ENCODE results near the gene PGPEP1.

The PGPEP1 gene, protein sequence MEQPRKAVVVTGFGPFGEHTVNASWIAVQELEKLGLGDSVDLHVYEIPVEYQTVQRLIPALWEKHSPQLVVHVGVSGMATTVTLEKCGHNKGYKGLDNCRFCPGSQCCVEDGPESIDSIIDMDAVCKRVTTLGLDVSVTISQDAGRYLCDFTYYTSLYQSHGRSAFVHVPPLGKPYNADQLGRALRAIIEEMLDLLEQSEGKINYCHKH

DNA sequence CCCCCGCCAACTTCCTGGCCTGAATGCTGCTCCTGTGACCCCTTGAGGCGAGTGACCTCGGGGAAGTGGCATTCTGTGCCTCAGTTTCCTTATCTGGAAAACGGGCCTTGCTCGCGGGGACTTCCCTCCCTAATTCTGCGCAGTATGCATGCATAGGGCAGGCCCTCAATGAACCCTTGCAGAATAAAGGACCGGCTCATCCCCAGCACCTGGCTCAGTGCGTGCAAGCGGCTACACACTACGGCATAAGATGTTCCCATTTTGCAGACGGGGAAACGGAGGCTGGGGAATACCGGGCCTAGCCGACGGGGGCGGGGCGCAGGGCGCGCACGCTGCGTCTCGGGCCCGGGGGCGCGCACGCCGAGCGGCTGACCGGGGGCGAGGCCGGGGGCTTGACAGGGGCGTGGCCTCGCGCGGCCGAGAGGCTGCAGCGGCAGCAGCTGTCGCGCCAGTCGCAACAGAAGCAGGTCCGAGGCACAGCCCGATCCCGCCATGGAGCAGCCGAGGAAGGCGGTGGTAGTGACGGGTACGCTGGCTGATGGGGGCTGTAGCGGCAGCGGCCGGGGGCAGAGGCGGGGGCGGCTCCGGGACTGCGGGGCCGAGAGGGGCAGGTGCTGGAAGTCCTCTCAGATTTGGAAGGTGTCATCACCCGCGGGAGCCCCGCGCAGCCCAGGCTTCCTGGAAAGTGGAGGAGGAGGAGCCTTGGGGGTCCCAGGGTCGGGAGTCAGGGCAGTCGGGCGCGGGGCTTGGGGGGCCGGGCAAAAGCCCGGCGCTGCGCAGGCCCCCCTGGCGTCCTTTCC, at the start of gene PGPEP1:
PGPEP1 (plus strand) TSS at position 409 of the 800 bp plus-strand sequence; CDS start at position 493, 84 bp downstream.
- peak; percentile 35 to 83 for DNase-seq
- intact Hi-C loops (cut with DNase I; ENCODE audit: low total_unique reads) = no loop called here
- Histone ChIP-seq H3K27me3 (peaks cover 0 to 4% of the 10 kb centered on the region in 2 donors), H3K4me1 (peaks cover 0 to 20% (median 13%) of the 10 kb centered on the region in 4 donors), H3K9me3 (no peaks in the 10 kb centered on the region), H3K36me3 (peaks cover 0 to 16% (median 0%) of the 10 kb centered on the region in 3 donors), H3K27ac (peak within 1 kb of the TSS; percentile 76 to 81), H3K4me3 (peak within 1 kb of the TSS; percentile 69 to 80)
- TF ChIP-seq, protein P1, sequence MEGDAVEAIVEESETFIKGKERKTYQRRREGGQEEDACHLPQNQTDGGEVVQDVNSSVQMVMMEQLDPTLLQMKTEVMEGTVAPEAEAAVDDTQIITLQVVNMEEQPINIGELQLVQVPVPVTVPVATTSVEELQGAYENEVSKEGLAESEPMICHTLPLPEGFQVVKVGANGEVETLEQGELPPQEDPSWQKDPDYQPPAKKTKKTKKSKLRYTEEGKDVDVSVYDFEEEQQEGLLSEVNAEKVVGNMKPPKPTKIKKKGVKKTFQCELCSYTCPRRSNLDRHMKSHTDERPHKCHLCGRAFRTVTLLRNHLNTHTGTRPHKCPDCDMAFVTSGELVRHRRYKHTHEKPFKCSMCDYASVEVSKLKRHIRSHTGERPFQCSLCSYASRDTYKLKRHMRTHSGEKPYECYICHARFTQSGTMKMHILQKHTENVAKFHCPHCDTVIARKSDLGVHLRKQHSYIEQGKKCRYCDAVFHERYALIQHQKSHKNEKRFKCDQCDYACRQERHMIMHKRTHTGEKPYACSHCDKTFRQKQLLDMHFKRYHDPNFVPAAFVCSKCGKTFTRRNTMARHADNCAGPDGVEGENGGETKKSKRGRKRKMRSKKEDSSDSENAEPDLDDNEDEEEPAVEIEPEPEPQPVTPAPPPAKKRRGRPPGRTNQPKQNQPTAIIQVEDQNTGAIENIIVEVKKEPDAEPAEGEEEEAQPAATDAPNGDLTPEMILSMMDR (IDR thresholded peaks at IDR 0.05) = peak in 1 of 2 experiments; percentile 14

DNA sequence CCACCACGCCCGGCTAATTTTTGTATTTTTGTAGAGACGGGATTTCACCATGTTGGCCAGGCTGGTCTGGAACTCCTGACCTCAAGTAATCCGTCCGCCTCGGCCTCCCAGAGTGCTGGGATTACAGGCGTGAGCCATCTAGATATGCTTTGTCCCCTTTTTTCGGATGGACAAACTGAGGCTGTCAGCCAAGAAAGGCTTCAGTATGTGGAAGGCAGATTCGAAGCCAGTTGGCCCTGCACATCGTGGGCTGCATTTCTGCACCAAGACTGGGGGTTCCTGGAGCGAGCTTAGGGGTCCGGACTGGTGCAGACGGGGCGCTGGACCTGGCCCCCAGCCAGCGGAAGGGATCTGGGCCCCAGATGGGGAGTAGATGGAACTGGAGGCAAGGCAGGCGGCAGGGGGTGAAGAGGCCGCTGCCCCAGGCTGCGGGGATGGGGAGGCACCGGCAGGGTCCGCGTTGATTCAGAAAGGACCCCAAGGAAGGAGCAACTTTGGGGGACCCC, 49.3 kb upstream of the PGPEP1 start:
- peak in 1 of 2 donors; percentile 77 for DNase-seq
- Histone ChIP-seq H3K4me1 (peaks cover 8 to 43% (median 38%) of the 10 kb centered on the region in 4 donors), H3K4me3 (peak overlapping the region; percentile 64), H3K27me3 (no peaks in the 10 kb centered on the region), H3K9me3 (no peaks in the 10 kb centered on the region), H3K27ac (peak overlapping the region; percentile 95 to 99), H3K36me3 (no peaks in the 10 kb centered on the region)
- intact Hi-C loops (cut with DNase I; ENCODE audit: low total_unique reads) = no loop called here
- TF ChIP-seq, protein P1 (IDR thresholded peaks at IDR 0.05) = no peak

DNA sequence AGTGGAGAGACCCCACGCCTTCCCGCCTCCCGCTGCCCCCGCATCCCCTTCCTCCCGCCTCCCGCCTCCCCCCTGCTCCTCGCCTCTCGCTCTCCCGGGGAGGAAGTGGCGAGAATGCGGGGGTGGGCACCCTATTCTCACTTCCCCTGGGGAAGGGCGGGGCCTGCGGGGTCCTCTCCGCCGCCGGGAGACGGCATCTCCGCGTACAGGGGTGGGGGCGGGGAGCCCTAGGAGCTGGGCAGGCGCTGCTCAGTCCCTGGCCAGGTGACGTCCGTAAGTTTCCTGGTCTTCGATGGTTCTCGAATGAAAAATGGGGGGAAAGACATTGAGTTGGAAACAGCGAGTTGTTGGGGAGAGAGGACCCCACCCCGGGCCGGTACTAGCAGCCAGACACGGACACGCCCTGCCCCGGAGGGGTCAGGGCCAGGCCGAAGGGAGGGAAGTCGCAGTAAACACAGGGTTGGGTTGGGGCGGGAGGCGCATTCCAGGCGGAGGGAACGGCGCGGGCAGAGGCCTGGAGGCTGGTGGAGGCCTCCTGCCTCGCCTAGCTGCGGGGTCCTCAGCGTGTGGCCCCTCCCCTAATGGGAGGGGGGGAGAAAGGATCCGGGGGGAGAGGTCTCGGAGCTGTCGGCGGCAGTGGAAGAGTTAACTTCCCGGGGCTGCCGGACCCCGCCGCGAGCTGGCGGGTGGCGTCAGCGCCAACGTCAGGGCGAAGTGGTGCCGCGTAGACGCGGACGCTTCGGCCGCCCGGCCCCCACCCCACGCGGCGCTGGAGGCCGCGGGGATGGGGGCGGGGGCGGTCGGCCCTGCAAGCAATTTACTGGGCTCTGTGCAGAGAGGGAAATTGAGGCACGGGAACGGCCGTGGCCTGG, 48.6 kb upstream of the PGPEP1 start:
- intact Hi-C loops (cut with DNase I; ENCODE audit: low total_unique reads) = no loop called here
- TF ChIP-seq, protein P1 (IDR thresholded peaks at IDR 0.05) = no peak
- peaks cover 8 to 43% (median 36%) of the 10 kb centered on the region in 4 donors for H3K4me1 ChIP-seq
- peak; percentile 87 to 96 for DNase-seq
- H3K27me3 ChIP-seq = no peaks in the 10 kb centered on the region
- no peaks in the 10 kb centered on the region for H3K9me3 ChIP-seq
- H3K4me3 ChIP-seq = peak overlapping the region; percentile 64
- H3K36me3 ChIP-seq = no peaks in the 10 kb centered on the region
- H3K27ac ChIP-seq = peak overlapping the region; percentile 95 to 99

DNA sequence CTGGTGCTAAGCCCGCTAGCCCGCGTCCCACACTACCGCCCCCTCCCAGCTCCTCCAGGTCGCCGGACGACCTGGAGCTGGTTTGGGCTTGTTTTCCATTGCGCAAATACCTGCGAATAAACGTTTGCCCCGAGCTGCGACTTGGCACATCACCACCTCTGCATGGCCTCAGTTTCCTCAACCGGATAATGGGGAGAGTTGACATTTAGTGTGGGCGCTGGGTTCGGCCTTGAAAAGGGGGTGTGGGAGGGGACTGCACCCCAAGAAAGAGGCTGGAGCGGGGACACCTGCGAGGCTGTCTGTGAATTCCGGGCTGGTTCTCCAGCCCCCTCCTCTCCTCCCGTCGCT, 48.0 kb upstream of the PGPEP1 start:
- H3K27me3 ChIP-seq = no peaks in the 10 kb centered on the region
- DNase-seq = no peak
- peak overlapping the region; percentile 95 to 99 for H3K27ac ChIP-seq
- TF ChIP-seq, protein P1 (IDR thresholded peaks at IDR 0.05) = no peak
- H3K36me3 ChIP-seq = no peaks in the 10 kb centered on the region
- H3K9me3 ChIP-seq = no peaks in the 10 kb centered on the region
- intact Hi-C loops (cut with DNase I; ENCODE audit: low total_unique reads) = no loop called here
- peak overlapping the region; percentile 64 for H3K4me3 ChIP-seq
- H3K4me1 ChIP-seq = peaks cover 8 to 40% (median 35%) of the 10 kb centered on the region in 4 donors
